ENCODE data around the gene ZFP3. TPM values are rescaled to one million over a fixed set of nuclear protein-coding genes. Genes with fewer than 3 reads are reported as not detected.
"Not testable (repeated sequence)": the region's sequence is repeated elsewhere in the genome, so short reads cannot be mapped to it uniquely, and the experiment has no call there.

Gene ZFP3
- total RNA-seq, 1 donor from 2014 or later, result 6.3 TPM

DNA sequence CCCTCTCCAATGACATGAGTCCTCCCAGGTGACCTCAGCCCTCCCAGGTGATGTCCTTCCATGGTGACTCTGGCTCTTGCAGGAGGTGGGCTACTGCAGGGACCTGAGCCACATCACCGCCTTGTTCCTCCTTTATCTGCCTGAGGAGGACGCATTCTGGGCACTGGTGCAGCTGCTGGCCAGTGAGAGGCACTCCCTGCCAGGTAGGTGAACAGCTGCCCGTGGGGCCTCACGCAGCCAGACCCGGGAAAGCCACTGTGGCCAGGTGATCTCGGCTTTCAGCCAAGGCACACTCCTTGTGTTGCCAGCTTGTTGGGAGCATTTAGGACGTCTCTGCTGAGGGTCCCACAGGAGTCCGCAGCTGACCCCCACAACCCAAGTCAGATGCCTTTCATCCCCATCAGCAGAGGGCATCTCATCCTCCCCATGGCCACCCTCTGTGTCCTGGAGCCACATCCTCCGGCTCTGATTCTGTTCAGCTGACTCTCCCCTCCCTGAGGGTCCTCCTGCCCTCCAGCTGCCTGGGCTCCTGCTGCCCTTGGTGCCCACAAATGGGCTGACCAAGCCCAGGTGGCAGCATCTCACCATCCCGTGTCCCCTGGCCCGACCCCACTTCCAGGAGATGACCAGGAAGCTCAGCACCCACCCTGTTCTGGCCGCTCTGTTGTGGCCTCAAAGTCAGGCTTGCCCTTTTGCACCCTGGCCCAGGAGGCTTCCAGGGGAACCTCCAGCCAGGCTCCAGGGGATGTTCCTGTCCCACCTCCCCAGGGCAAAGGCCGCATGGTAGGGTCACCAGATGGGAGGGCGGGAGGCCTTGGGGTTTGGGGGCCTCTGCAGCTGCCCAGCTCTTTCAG lies 57.7 kb downstream of the ZFP3 start:
- no peak overlapping the region for H3K27ac ChIP-seq (ENCODE audit: low read depth, low read length)
- H3K9me3 ChIP-seq (ENCODE audit: control insufficient read depth in 3 of 3, low read length in 3 of 3), result no peaks in the 10 kb centered on the region
- no peaks in the 10 kb centered on the region for H3K27me3 ChIP-seq (ENCODE audit: control insufficient read depth in 3 of 3, insufficient read depth in 3 of 3, low read length in 3 of 3)
- no peak overlapping the region for H3K4me3 ChIP-seq (ENCODE audit: low read length in 3 of 3)
- H3K4me1 ChIP-seq (ENCODE audit: control insufficient read depth in 3 of 3, insufficient read depth in 3 of 3, low read length in 3 of 3), result no peaks in the 10 kb centered on the region
- H3K36me3 ChIP-seq (ENCODE audit: control insufficient read depth in 3 of 3, insufficient read depth in 3 of 3, low read length in 3 of 3), result peaks cover 0 to 2% (median 0%) of the 10 kb centered on the region in 3 donors
- no peak overlapping the region for H3K9ac ChIP-seq (ENCODE audit: low read depth in 1 of 3, low read length in 3 of 3)

- not testable (repeated sequence) for H3K4me3 ChIP-seq (ENCODE audit: low read length in 3 of 3); H3K9me3 ChIP-seq (ENCODE audit: control insufficient read depth in 3 of 3, low read length in 3 of 3); H3K4me1 ChIP-seq (ENCODE audit: control insufficient read depth in 3 of 3, insufficient read depth in 3 of 3, low read length in 3 of 3); H3K36me3 ChIP-seq (ENCODE audit: control insufficient read depth in 3 of 3, insufficient read depth in 3 of 3, low read length in 3 of 3); H3K27me3 ChIP-seq (ENCODE audit: control insufficient read depth in 3 of 3, insufficient read depth in 3 of 3, low read length in 3 of 3); H3K27ac ChIP-seq (ENCODE audit: low read depth, low read length); H3K9ac ChIP-seq (ENCODE audit: low read depth in 1 of 3, low read length in 3 of 3)
These were observed 58.5 kb downstream of the ZFP3 start for GRCh38 chr17:5136580-5137412.

DNA sequence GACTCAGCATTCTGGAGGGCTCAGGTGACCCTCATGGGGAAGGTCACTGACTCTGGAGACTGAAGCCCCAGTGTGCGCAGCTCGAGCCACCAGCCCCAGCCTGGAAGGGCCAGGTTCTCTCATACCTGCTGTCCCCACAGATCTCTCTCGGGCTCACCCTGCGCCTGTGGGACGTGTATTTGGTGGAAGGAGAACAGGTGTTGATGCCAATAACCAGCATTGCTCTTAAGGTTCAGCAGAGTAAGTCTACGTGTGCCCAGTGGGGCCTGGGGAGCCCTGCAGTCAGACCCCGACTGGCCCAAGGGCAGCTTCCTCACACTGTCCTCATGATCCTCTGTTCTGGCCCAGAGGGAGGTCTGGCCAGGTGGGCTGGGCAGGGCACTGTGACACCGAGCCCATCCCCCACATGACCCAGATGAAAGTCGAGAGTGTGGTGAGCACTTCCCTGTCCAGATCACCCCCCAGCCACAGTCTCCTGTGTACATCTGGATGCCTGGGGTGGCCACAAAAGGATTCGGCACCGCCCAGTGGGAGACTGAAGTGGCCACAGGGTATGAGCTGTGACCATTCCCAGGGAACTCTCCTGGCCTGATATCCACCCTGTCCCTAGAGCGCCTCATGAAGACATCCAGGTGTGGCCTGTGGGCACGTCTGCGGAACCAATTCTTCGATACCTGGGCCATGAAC lies 59.4 kb downstream of the ZFP3 start:
- H3K27ac ChIP-seq (ENCODE audit: low read depth, low read length); H3K4me1 ChIP-seq (ENCODE audit: control insufficient read depth in 3 of 3, insufficient read depth in 3 of 3, low read length in 3 of 3); H3K9me3 ChIP-seq (ENCODE audit: control insufficient read depth in 3 of 3, low read length in 3 of 3); H3K36me3 ChIP-seq (ENCODE audit: control insufficient read depth in 3 of 3, insufficient read depth in 3 of 3, low read length in 3 of 3); H3K27me3 ChIP-seq (ENCODE audit: control insufficient read depth in 3 of 3, insufficient read depth in 3 of 3, low read length in 3 of 3); H3K9ac ChIP-seq (ENCODE audit: low read depth in 1 of 3, low read length in 3 of 3); H3K4me3 ChIP-seq (ENCODE audit: low read length in 3 of 3): not testable (repeated sequence)

DNA sequence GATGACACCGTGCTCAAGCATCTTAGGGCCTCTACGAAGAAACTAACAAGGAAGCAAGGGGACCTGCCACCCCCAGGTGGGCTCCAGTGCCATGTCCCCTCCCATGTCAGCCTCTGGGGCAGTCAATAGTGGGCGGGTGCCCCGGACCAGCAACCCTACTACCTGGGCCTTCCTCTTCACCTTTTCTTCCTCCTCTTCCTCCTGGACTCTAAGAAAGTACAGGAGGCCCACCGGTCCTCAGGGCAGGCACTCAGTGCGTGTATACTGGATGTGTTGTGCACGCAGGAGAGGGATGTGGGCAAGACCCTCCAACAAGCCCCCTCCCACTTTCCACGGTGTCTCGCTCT lies 59.9 kb downstream of the ZFP3 start:
- not testable (repeated sequence) for H3K4me1 ChIP-seq (ENCODE audit: control insufficient read depth in 3 of 3, insufficient read depth in 3 of 3, low read length in 3 of 3); H3K9ac ChIP-seq (ENCODE audit: low read depth in 1 of 3, low read length in 3 of 3); H3K9me3 ChIP-seq (ENCODE audit: control insufficient read depth in 3 of 3, low read length in 3 of 3); H3K27me3 ChIP-seq (ENCODE audit: control insufficient read depth in 3 of 3, insufficient read depth in 3 of 3, low read length in 3 of 3); H3K4me3 ChIP-seq (ENCODE audit: low read length in 3 of 3); H3K36me3 ChIP-seq (ENCODE audit: control insufficient read depth in 3 of 3, insufficient read depth in 3 of 3, low read length in 3 of 3); H3K27ac ChIP-seq (ENCODE audit: low read depth, low read length)

DNA sequence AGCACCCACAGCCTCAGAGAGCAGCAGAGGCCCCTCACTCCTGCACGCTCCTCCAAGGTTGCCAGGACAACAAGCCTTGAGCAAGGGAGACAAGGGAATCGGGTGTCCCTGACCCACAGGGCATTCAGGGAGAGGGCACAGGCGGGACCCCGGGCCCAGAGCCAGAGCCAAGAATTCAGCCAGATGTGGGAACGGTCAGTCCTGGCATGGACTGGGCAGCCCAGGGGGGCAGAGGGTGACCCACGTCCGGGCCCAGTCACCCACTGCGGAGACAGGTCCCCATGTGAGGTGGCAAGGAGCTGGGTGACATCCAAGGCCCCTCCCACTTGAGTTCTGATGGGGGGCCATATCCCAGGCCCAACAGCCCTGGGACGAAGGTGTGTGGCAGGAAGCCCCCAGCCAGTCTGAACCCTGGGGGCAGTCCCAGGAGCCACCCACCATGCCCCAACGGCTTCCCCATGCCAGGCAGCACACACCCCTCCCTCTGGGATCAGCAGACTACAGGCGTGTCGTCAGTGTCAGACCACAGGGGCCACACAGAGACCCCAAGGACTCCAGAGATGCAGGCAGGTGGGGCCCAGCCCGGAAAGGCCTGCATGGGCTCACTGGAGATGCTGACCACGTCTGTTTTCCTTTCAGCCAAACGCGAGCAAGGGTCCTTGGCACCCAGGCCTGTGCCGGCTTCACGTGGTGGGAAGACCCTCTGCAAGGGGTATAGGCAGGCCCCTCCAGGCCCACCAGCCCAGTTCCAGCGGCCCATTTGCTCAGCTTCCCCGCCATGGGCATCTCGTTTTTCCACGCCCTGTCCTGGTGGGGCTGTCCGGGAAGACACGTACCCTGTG lies 60.6 kb downstream of the ZFP3 start:
- H3K27ac ChIP-seq (ENCODE audit: low read depth, low read length), result no peak overlapping the region

GRCh38 chr17:5139458-5139732 lies 61.1 kb downstream of the ZFP3 start:
- Histone ChIP-seq H3K4me3 (ENCODE audit: low read length in 3 of 3) (no peak overlapping the region), H3K9ac (ENCODE audit: low read depth in 1 of 3, low read length in 3 of 3) (no peak overlapping the region), H3K27me3 (ENCODE audit: control insufficient read depth in 3 of 3, insufficient read depth in 3 of 3, low read length in 3 of 3) (no peaks in the 10 kb centered on the region), H3K4me1 (ENCODE audit: control insufficient read depth in 3 of 3, insufficient read depth in 3 of 3, low read length in 3 of 3) (no peaks in the 10 kb centered on the region), H3K9me3 (ENCODE audit: control insufficient read depth in 3 of 3, low read length in 3 of 3) (no peaks in the 10 kb centered on the region), H3K36me3 (ENCODE audit: control insufficient read depth in 3 of 3, insufficient read depth in 3 of 3, low read length in 3 of 3) (peaks cover 0 to 2% (median 0%) of the 10 kb centered on the region in 3 donors), H3K27ac (ENCODE audit: low read depth, low read length) (no peak overlapping the region)

More for the DNA sequence above, 60.6 kb downstream of the ZFP3 start:
- H3K9me3 ChIP-seq (ENCODE audit: control insufficient read depth in 3 of 3, low read length in 3 of 3), result no peaks in the 10 kb centered on the region
- H3K36me3 ChIP-seq (ENCODE audit: control insufficient read depth in 3 of 3, insufficient read depth in 3 of 3, low read length in 3 of 3), result peaks cover 0 to 2% (median 0%) of the 10 kb centered on the region in 3 donors
- H3K9ac ChIP-seq (ENCODE audit: low read depth in 1 of 3, low read length in 3 of 3), result no peak overlapping the region
- H3K4me3 ChIP-seq (ENCODE audit: low read length in 3 of 3), result no peak overlapping the region
- H3K27me3 ChIP-seq (ENCODE audit: control insufficient read depth in 3 of 3, insufficient read depth in 3 of 3, low read length in 3 of 3), result no peaks in the 10 kb centered on the region
- no peaks in the 10 kb centered on the region for H3K4me1 ChIP-seq (ENCODE audit: control insufficient read depth in 3 of 3, insufficient read depth in 3 of 3, low read length in 3 of 3)

- not testable (repeated sequence) for H3K27me3 ChIP-seq (ENCODE audit: control insufficient read depth in 3 of 3, insufficient read depth in 3 of 3, low read length in 3 of 3); H3K9me3 ChIP-seq (ENCODE audit: control insufficient read depth in 3 of 3, low read length in 3 of 3); H3K4me3 ChIP-seq (ENCODE audit: low read length in 3 of 3); H3K9ac ChIP-seq (ENCODE audit: low read depth in 1 of 3, low read length in 3 of 3); H3K36me3 ChIP-seq (ENCODE audit: control insufficient read depth in 3 of 3, insufficient read depth in 3 of 3, low read length in 3 of 3); H3K27ac ChIP-seq (ENCODE audit: low read depth, low read length); H3K4me1 ChIP-seq (ENCODE audit: control insufficient read depth in 3 of 3, insufficient read depth in 3 of 3, low read length in 3 of 3)
These were observed 64.6 kb downstream of the ZFP3 start for GRCh38 chr17:5142877-5143276.

Small RNAs within 50 kb of the gene (small RNA-seq; reads per million reads assigned to genes)
- gene AC012146.4, result not detected

Other genes starting within 250 kb of the ZFP3 start
- 13.0 TPM for gene MINK1, start 245.1 kb upstream of the ZFP3 start, total RNA-seq
- 2.6 TPM for gene C17orf107, start 178.9 kb upstream of the ZFP3 start, total RNA-seq
- 1.0 TPM for gene CHRNE, start 175.4 kb upstream of the ZFP3 start, total RNA-seq
- gene GP1BA, start 146.2 kb upstream of the ZFP3 start, total RNA-seq, result under 0.01 TPM
- gene SLC25A11, start 138.4 kb upstream of the ZFP3 start, total RNA-seq, result 59.5 TPM
- 12.0 TPM for gene RNF167, start 138.2 kb upstream of the ZFP3 start, total RNA-seq
- gene PFN1, start 129.9 kb upstream of the ZFP3 start, total RNA-seq, result 137 TPM
- gene ENO3, start 127.3 kb upstream of the ZFP3 start, total RNA-seq, result 2,880 TPM
- 51.7 TPM for gene SPAG7, start 110.7 kb upstream of the ZFP3 start, total RNA-seq
- gene CAMTA2, start 90.8 kb upstream of the ZFP3 start, total RNA-seq, result 4.7 TPM
- gene INCA1, start 80.9 kb upstream of the ZFP3 start, total RNA-seq, result not detected
- 47.5 TPM for gene KIF1C, start 80.5 kb upstream of the ZFP3 start, total RNA-seq
- not detected for gene SLC52A1, start 43.0 kb upstream of the ZFP3 start, total RNA-seq
- 6.8 TPM for gene ZNF232, start 33.4 kb downstream of the ZFP3 start, total RNA-seq
- gene USP6, start 37.6 kb downstream of the ZFP3 start, total RNA-seq, result 3.7 TPM
- gene ZNF594, start 113.4 kb downstream of the ZFP3 start, total RNA-seq, result 8.9 TPM
- 2.1 TPM for gene SCIMP, start 156.4 kb downstream of the ZFP3 start, total RNA-seq
- 26.6 TPM for gene RABEP1, start 203.8 kb downstream of the ZFP3 start, total RNA-seq

Measured in skeletal muscle tissue (tissue), 5 donors.